ENCODE results near the gene NYNRIN.

DNA sequence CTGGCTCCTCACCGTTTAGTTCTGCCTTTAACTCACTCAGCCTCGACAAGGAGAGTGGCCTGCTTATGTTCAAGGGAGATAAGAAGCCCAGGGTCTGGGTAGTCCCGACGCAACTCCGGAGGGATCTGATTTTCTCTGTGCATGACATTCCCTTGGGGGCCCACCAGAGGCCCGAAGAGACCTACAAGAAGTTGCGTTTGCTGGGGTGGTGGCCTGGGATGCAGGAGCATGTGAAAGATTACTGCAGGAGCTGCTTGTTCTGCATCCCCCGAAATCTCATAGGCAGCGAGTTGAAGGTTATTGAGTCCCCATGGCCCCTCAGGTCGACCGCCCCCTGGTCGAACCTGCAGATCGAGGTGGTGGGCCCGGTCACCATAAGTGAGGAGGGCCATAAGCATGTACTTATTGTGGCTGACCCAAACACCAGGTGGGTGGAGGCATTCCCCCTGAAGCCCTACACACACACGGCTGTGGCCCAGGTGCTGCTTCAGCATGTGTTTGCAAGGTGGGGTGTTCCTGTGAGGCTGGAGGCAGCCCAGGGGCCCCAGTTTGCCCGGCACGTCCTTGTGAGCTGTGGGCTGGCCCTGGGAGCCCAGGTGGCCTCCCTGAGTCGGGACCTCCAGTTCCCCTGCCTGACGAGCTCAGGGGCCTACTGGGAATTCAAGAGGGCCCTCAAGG, 17.6 kb downstream of the NYNRIN start:
- TF ChIP-seq CTCF (IDR thresholded peaks at IDR 0.05) = no peak
- TF ChIP-seq POLR2A (IDR thresholded peaks at IDR 0.05) = no peak
